Measurements from ENCODE around the gene SPAG16. TPM values are rescaled to one million over a fixed set of nuclear protein-coding genes. Genes with fewer than 3 reads are reported as not detected.

The SPAG16 gene
- total RNA-seq, 2 experiments from 2014 or later = 2.8 to 3.2 TPM

DNA sequence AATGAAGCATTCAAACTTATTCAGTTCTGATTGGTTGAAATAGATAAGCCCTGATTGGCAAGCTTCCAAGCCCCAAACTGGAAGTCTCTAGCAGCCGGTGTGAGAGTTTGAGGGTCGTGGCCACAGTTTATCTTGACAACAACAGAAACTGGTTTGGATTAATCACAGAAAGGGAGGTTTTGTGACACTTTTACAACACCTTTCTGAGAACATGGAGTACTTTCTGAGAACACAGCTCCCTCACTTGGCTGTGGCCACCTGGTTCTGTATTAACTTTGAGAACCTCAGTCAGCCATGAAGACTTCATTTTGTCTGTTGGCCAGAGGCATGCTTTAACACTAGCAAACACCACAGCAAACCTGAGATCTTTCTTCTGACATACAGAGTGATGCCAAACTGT, 845.9 kb downstream of the SPAG16 start:
- POLR2A ChIA-PET = no interaction called here
- H3K4me3 Mint-ChIP-seq = no peak overlapping the region
- no peak overlapping the region for H3K27ac Mint-ChIP-seq
- CTCF ChIA-PET = no interaction called here
- no peaks in the 10 kb centered on the region for H3K4me1 Mint-ChIP-seq (ENCODE audit: low read depth)
- TF ChIP-seq, protein P1, sequence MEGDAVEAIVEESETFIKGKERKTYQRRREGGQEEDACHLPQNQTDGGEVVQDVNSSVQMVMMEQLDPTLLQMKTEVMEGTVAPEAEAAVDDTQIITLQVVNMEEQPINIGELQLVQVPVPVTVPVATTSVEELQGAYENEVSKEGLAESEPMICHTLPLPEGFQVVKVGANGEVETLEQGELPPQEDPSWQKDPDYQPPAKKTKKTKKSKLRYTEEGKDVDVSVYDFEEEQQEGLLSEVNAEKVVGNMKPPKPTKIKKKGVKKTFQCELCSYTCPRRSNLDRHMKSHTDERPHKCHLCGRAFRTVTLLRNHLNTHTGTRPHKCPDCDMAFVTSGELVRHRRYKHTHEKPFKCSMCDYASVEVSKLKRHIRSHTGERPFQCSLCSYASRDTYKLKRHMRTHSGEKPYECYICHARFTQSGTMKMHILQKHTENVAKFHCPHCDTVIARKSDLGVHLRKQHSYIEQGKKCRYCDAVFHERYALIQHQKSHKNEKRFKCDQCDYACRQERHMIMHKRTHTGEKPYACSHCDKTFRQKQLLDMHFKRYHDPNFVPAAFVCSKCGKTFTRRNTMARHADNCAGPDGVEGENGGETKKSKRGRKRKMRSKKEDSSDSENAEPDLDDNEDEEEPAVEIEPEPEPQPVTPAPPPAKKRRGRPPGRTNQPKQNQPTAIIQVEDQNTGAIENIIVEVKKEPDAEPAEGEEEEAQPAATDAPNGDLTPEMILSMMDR (IDR thresholded peaks at IDR 0.05) = no peak
- DNase-seq = no peak
- intact Hi-C loops (cut with DNase I, micrococcal nuclease) = no loop called here
- no peak for ATAC-seq (ENCODE audit: poor library complexity)
- H3K36me3 ChIP-seq (ENCODE audit: insufficient read depth, low read length) = no peaks in the 10 kb centered on the region
- H3K27me3 ChIP-seq (ENCODE audit: control insufficient read depth in 1 of 2, insufficient read depth in 2 of 2, low read length in 2 of 2) = no peaks in the 10 kb centered on the region
- no peaks in the 10 kb centered on the region for H3K4me1 ChIP-seq (ENCODE audit: insufficient read depth, low read length)
- H3K9me3 ChIP-seq (ENCODE audit: control insufficient read depth in 1 of 2, insufficient read depth in 1 of 2, low read length in 2 of 2) = no peaks in the 10 kb centered on the region
- no peaks in the 10 kb centered on the region for H3K9me3 Mint-ChIP-seq
- no peaks in the 10 kb centered on the region for H3K27me3 Mint-ChIP-seq
- no peaks in the 10 kb centered on the region for H3K36me3 Mint-ChIP-seq (ENCODE audit: low read depth)
- no peak overlapping the region for H3K27ac ChIP-seq (ENCODE audit: low read depth in 1 of 2, low read length in 2 of 2)
- H3K4me3 ChIP-seq (ENCODE audit: low read length) = no peak overlapping the region

- Histone ChIP-seq H3K9me3 (ENCODE audit: control insufficient read depth in 1 of 2, insufficient read depth in 1 of 2, low read length in 2 of 2) (no peaks in the 10 kb centered on the region), H3K4me3 (ENCODE audit: low read length) (no peak overlapping the region), H3K27ac (ENCODE audit: low read depth in 1 of 2, low read length in 2 of 2) (no peak overlapping the region), H3K36me3 (ENCODE audit: insufficient read depth, low read length) (no peaks in the 10 kb centered on the region), H3K4me1 (ENCODE audit: insufficient read depth, low read length) (no peaks in the 10 kb centered on the region), H3K27me3 (ENCODE audit: control insufficient read depth in 1 of 2, insufficient read depth in 2 of 2, low read length in 2 of 2) (no peaks in the 10 kb centered on the region)
- H3K36me3 Mint-ChIP-seq (ENCODE audit: low read depth) = no peaks in the 10 kb centered on the region
- ChIA-PET CTCF (interaction anchor here (1.7 kb wide), 1 partner anchor 9 kb away, joined by 4 read pairs; no protein-coding TSS in a partner anchor), POLR2A (no interaction called here)
- no peaks in the 10 kb centered on the region for H3K27me3 Mint-ChIP-seq
- H3K9me3 Mint-ChIP-seq = no peaks in the 10 kb centered on the region
- H3K4me3 Mint-ChIP-seq = no peak overlapping the region
- TF ChIP-seq, protein P1 (IDR thresholded peaks at IDR 0.05) = no peak
- DNase-seq = no peak
- H3K4me1 Mint-ChIP-seq (ENCODE audit: low read depth) = no peaks in the 10 kb centered on the region
- intact Hi-C loops (cut with DNase I, micrococcal nuclease) = no loop called here
- no peak for ATAC-seq (ENCODE audit: poor library complexity)
- no peak overlapping the region for H3K27ac Mint-ChIP-seq
Observed at GRCh38 chr2:214135966-214136365, 851.7 kb downstream of the SPAG16 start.

DNA sequence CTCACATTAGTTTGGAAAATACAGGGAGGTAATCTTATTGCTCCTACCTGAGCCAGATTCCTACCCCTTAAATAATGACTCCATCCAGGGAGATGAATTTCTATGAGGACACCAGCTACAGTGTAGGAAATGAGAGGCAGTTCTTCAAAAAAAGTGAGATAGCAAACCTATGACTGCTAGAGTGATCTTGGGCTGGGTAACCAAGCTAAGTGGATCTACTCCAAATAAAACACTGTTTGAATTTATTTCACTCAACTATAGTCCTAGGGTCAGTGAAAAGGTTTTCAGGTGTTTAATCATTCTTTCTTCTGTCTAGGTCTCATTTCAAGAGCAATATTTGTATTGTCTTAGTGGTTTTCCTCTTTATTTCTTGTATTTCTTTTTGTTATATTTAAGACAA, 854.5 kb downstream of the SPAG16 start:
- Mint-ChIP-seq H3K36me3 (ENCODE audit: low read depth) (no peaks in the 10 kb centered on the region), H3K4me3 (no peak overlapping the region), H3K27ac (no peak overlapping the region), H3K9me3 (no peaks in the 10 kb centered on the region), H3K27me3 (no peaks in the 10 kb centered on the region), H3K4me1 (ENCODE audit: low read depth) (no peaks in the 10 kb centered on the region)
- no peaks in the 10 kb centered on the region for H3K9me3 ChIP-seq (ENCODE audit: control insufficient read depth in 1 of 2, insufficient read depth in 1 of 2, low read length in 2 of 2)
- H3K27ac ChIP-seq (ENCODE audit: low read depth in 1 of 2, low read length in 2 of 2) = no peak overlapping the region
- no peak overlapping the region for H3K4me3 ChIP-seq (ENCODE audit: low read length)
- ATAC-seq (ENCODE audit: poor library complexity) = no peak
- CTCF ChIA-PET = no interaction called here
- no peaks in the 10 kb centered on the region for H3K36me3 ChIP-seq (ENCODE audit: insufficient read depth, low read length)
- H3K4me1 ChIP-seq (ENCODE audit: insufficient read depth, low read length) = no peaks in the 10 kb centered on the region
- intact Hi-C loops (cut with DNase I, micrococcal nuclease) = no loop called here
- TF ChIP-seq, protein P1 (IDR thresholded peaks at IDR 0.05) = no peak
- POLR2A ChIA-PET = no interaction called here
- no peak for DNase-seq
- H3K27me3 ChIP-seq (ENCODE audit: control insufficient read depth in 1 of 2, insufficient read depth in 2 of 2, low read length in 2 of 2) = no peaks in the 10 kb centered on the region
